HG03342 (cell line): ENCODE results near the gene ACTMAP.
A peak's percentile ranks its signal among the peaks of the same experiment; 100 is the strongest.
"Not testable (repeated sequence)": the region's sequence is repeated elsewhere in the genome, so short reads cannot be mapped to it uniquely, and the experiment has no call there.

Experiments used
- ATAC-seq: cut with Tn5 transposase; IDR thresholded peaks from one replicate; pipeline ENCODE4 v1.9.1; 2021; ENCODE audit warnings: mild to moderate bottlenecking, moderate library complexity; ENCODE audit not compliant: unreplicated experiment

The ACTMAP gene

DNA sequence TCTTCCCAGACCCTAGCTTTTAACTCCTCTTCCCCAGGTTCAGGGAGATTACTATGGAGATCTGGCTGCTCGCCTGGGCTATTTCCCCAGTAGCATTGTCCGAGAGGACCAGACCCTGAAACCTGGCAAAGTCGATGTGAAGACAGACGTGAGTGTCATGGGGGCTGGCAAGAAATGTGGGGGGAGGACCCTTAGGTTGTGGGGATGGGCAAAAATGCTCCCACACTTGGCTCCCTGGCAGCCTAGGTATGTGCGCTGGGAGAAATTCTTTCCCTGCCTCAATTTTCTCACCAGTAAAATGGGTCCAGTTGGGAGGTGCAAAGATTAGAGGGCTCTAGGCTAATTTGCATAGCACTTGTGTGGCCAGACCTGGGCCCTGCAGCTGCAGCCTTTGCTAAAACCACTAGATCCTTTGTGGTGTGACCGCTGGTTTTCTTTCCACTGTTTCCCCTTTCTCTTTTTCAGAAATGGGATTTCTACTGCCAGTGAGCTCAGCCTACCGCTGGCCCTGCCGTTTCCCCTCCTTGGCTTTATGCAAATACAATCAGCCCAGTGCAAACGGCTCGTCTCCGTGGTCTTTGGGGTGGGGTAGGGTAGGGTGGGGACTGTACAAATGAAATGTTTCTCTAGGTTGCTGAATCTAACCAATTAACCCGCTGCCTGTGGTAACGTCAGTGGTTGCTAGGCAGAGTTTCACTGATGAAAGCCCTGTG, 26.8 kb upstream of the ACTMAP start:
- peak; percentile 61 for ATAC-seq

DNA sequence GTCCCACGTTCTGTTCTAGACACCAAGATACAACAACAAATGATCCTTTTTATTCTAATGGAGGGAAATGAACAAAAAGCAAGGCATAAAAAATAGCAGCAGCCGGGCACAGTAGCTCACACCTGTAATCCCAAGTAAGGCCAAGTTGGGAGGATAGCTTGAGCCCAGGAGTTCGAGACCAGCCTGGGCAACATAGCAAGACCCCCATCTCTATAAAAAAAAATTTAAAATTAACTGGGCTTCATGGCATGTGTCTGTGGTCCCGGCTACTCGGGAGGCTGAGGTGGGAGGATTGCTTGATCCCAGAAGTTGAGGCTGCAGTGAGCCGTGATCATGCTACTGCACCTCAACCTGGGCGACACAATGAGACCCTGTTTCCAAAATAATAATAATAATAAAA, 26.1 kb upstream of the ACTMAP start:
- no peak for ATAC-seq

DNA sequence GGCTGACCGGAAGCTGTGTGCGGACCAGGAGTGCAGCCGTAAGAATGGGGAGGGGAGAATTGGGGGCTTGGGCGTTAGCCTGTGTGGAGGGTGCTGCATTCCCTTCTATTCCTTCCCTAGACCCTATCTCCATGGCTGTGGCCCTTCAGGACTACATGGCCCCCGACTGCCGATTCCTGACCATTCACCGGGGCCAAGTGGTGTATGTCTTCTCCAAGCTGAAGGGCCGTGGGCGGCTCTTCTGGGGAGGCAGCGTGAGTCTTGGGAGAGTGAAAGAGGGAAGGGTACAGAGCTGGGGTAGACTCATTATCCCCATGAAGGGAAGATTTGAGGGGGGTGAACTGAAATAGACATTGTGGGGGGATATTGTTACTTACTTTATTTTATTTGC, 25.4 kb upstream of the ACTMAP start:
- ATAC-seq, result no peak

DNA sequence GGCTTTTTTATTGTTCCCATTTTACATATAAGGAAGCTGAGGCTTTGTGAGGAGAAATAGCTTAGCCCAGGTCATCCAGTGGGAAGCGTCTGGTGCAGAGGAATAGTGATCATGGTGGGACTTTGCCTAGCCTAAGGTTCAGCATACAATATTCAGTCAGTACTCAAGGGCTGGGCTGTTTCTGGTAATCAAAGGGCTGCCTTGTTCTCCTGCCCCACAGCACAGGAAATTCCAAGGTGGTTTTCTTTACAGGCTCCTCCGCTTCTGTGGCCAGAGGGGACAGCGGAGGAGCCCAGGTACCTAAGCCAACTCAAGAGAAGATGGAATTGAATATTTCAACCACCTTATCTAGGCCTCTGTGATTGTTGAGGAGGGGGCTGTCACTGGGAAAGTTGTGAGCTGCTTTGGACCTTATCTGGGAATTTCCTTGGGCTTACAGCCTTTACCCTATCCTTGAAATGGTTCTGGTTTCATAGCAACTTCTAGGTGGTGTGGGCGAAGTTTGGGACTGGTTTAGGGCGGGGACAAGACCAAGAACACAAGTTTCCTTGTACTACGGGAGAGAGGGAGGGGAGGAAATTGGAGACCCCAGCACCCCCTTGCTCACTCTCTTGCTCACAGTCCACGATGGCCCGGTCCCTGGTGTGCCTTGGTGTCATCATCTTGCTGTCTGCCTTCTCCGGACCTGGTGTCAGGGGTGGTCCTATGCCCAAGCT, 24.8 kb upstream of the ACTMAP start, which contains the start of gene MIA:
MIA (plus strand) TSS at position 606 of the 716 bp plus-strand sequence; CDS start at position 628, 22 bp downstream.
- ATAC-seq, result no peak

DNA sequence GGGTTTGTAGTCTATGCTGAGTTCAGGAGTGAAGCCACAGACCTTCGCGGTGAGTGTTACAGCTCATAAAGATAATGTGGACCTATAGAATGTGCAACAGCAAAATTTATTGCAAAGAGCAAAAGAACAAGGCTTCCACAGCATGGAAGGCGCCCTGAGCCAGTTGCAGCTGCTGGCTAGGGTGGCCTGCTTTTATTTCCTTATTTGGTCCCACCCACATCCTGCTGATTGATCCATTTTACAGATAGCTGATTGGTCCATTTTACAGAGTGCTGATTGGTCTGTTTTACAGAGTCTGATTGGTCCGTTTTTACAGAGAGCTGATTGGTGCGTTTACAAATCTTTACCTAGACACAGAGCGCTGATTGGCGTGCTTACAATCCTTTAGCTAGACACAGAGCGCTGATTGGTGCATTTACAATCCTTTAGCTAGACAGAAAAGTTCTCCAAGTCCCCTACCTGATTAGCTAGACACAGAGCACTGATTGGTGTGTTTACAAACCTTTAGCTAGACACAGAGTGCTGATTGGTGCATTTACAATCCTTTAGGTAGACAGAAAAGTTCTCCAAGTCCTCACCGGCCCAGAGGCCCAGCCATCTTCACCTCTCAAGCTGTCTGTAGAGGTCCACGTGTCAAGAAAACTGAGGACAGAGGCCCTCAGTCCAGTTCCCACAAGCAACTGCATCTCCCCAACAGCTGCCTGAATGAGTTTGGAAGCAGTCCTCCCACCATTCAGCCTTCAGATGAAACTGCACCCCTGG, 21.0 kb upstream of the ACTMAP start:
- ATAC-seq, result not testable (repeated sequence)

DNA sequence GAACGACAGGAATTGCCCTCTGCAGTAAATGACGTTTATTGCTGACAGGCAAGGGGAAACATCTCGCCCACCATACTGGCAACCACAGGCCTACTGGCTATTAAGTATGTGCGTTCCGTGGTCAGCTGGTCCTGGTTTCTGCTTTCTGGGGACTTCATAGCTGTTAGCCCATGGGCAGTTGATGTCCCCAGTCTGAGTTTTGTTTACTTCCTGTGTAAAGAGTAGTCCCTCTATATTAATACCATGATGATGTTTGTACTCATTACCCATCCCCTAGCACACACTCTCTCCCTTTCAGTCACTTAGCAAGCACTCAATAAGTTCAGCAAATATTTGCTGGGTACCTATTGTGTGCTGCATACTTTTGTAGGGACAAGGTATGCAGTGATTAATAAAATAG, 18.6 kb upstream of the ACTMAP start:
- ATAC-seq, result no peak

DNA sequence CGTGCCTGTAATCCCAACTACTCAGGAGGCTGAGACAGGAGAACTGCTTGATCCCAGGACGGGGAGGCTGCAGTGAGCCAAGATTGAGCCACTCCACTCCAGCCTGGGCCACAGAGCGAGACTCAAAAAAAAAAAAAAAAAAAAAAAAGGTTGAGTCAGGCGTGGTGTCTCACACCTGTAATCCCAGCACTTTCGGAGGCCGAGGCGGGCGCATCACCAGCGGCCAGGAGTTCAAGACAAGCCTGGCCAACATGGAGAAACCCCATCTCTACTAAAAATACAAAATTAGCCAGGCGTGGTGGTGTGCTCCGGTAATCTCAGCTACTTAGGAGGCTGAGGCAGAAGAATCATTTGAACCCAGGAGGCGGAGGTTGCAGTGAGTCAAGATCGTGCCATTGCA, 16.1 kb upstream of the ACTMAP start:
- not testable (repeated sequence) for ATAC-seq

DNA sequence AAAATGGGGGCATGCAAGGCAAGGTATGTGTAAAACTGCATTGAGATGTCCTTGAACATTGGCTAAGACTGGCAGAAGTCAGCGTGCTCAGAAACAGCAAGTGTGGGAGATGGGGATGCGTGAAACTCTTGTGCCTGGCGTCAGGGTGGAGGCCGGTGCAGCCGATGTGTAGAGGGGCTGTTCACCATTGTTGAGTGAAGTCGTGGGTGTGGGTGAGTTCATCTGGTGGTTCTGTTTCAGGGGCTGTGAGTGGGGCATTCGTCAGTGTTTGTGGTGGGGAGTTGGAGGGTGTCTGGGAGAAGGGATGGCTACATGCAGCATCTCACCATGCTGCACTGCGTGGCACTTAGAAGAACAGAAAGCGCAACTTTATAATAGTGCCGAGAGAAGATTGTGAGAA, 13.7 kb upstream of the ACTMAP start:
- no peak for ATAC-seq

DNA sequence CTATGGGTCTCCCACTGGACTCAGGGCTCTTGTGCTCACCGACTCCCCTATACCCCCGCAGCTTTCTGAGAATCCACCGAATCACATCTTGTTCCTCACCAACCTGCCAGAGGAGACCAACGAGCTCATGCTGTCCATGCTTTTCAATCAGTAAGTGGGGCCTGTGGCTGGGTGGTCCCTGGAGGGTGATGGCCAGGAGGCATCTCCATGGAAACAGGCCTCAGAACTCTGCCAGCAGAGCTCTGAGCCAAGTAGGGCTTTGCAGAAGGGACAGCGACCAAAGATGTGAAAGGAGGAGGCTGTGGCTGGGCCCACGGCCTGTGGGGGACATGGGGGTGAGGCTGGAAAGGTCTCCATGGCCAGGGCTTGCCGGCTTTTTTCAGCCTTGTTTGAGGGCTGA, 13.2 kb upstream of the ACTMAP start:
- no peak for ATAC-seq

DNA sequence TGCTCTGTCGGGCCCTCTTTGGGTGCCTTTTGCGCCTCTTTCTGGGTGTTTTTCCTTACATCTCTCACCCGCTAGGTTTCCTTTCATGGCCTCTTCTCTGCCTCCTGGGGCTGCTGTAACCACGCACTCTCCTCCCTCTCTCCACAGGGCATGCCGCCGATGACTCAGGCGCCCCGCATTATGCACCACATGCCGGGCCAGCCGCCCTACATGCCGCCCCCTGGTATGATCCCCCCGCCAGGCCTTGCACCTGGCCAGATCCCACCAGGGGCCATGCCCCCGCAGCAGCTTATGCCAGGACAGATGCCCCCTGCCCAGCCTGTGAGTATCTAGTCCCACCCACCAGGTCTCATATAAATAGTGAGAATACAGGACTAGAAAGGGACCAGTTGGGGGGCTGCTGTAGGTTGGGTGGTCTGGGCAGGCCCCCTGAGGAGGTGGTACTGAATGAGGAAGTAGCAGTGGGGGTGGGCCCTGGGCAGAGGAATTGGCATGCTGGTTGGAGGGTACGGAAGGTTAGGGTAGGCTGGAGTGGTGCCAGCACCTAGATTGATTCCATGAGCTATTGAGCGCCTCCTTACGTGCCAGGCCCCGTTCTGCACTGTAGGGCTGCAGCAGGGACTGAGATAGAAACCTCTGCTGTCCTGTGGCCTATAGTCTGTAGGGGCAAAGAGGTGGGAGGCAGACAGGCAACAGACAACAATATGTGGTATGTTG, 12.6 kb upstream of the ACTMAP start:
- ATAC-seq, result no peak

DNA sequence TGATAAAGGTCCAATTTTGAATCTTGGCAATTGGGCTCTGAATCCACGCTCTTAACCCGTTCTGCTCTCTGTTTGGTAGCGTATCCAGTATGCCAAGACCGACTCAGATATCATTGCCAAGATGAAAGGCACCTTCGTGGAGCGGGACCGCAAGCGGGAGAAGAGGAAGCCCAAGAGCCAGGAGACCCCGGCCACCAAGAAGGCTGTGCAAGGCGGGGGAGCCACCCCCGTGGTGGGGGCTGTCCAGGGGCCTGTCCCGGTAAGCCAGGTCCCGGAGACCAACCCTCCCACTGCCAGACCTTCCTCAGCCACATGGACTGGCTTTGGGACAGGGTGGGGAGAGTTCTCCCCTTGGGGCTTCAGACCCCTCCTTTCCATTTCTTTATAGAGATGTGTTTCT, 9.1 kb upstream of the ACTMAP start:
- no peak for ATAC-seq

DNA sequence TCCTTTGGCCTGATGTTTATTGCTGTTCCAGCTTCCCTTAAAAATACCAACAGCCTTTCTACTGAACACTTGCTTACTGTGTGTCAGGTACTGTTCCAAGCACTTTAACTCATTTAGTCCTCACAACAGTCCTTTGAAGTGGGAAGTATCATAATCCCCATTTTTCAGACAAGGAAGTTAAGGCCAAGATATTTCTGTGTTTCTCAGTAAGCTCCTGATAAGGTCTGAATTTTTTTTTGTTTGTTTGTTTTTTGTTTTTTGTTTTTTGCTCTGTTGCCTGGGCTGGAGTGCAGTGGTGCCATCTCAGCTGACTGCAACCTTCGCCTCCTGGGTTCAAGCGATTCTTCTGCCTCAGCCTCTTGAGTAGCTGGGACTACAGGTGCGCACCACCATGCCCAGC, 8.2 kb upstream of the ACTMAP start:
- no peak for ATAC-seq

DNA sequence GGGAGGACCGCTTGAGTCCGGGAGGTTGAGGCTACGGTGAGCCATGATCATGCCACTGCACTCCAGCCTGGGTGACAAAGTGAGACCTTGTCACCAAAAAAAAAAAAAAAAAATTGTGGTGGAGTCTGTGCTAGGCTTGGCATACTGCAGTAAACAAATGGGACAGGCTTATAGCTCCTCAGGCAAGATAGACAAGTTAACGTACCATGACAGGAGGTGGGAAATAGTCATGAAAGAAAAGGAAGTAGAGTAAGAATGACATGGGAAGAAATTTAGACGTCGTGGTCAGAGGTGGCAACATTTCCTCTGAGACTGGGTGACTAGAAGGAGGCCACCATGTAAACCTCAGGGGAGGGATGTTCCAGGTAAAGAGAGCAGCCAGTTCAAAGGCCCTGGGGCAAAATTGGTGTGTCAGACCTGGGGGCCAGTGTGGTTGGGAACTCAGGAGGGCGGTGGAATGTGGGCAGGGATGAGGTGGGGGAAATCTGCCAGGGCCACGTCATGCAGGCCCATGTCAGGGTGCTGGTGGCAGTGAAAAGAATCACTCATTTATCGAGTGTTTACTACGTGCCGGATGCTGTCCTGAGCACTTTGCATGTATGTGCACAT, 6.3 kb upstream of the ACTMAP start:
- no peak for ATAC-seq

DNA sequence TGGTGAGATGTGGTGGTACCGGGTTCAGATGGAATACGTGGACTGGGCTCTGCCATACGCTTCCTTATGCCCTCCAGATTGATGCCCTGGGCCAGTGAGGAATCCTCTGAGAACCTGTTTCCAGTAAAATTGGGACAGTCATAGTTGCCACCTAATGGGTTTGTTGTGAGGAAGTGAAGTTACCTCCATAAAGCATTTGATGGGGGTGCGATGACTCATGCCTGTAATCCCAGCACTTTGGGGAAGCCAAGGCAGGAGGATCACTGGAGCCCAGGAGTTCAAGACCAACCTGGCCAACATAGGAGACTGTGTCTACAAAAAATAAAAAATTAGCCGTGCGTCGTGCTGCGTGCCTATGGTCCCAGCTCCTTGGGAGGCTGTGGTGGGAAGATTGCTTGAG, 5.5 kb upstream of the ACTMAP start:
- ATAC-seq, result no peak

DNA sequence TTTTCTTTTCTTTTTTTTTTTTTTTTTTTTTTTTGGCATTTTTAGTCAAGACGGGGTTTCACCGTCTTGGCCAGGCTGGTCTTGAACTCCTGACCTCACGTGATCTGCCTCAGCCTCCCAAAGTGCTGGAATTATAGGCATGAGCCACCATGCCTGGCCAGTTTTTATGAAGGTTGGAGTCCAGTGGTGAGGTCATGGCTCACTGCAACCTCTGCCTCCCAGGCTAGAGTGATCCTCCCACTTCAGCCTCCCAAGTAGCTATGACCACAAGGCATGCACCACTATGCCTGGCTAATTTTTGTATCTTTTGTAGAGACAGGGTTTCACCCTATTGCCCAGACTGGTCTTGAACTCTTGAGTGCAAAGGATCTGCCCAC, 5.0 kb upstream of the ACTMAP start:
- no peak for ATAC-seq

DNA sequence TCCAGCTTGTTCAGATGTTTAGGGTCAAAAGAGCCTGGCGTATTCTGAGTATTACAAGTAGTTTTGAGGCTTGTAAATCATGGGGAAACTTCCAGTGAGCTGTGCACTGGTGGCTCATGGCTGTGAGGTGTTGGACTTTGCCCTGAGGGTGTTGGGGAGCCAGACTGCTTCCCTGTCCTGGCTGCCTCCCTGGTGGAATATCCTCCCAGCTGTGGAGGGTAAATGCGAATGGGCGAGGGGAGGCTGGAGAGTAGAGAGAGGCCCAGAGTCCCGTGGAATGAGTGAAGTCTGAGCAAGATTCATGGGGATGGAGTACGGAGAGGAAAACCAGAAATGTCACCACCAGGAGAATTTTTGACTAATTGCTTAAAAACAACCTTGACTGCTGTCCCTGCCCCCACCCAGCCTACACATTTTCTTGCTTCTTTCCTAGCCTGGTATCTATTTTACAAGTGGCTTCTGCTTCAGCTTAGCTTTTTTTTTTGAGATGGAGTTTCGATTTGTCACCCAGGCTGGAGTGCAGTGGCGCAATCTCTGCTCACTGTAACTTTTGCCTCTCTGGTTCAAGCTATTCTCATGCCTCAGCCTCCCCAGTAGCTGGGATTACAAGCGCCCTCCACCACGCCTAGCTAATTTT, 4.5 kb upstream of the ACTMAP start:
- ATAC-seq, result no peak

DNA sequence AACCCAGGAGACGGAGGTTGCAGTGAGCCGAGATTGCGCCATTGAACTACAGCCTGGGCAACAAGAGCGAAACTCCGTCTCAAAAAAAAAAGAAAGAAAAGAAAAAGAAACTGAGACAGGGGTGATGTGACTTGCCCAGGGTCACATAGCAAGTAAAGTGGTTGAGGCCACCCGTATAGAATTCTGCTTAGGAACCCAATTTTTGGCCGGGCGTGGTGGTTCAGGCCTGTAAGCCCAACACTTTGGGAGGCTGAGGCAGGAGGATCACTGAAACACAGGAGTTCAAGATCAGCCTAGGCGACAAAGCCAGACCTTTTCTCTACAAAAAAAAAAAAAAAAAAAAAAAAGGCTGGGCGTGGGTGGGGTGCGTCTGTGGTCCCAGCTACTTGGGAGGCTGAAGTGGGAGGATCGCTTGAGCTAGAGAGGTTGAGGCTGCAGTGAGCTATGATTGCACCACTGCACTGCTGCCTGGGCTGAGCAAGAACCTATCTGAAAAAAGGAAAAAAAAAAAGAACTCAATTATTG, 2.0 kb upstream of the ACTMAP start:
- no peak for ATAC-seq

DNA sequence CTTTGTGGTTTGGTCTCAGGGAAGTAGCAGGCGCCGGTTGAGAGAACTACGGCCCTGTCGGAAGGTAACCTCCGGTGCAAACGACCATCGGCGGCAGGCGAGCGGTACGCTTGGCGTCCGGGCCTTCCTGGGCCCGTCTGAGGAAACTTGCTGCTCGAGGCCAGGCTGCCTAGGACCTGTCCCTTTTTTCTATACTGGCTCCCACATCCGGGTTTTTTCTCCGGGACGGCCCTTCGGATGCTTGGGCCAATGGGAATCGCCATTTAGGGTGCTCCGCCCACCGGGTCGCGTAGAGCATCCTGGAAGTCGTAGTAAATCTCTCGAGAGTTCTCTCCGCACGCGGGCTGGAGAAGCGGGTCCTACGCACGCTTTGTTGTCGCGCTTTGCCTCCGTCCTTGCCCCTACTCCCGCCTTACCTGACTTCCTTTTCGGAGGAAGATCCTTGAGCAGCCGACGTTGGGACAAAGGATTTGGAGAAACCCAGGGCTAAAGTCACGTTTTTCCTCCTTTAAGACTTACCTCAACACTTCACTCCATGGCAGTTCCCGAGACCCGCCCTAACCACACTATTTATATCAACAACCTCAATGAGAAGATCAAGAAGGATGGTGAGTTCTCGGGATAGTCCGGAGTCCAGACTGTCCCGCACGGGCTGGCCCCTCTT, 729 bp upstream of the ACTMAP start, which contains the start of gene SNRPA:
SNRPA (plus strand) TSS at position 330 of the 664 bp plus-strand sequence; CDS start at position 536, 206 bp downstream.
- peak; percentile 58 for ATAC-seq

DNA sequence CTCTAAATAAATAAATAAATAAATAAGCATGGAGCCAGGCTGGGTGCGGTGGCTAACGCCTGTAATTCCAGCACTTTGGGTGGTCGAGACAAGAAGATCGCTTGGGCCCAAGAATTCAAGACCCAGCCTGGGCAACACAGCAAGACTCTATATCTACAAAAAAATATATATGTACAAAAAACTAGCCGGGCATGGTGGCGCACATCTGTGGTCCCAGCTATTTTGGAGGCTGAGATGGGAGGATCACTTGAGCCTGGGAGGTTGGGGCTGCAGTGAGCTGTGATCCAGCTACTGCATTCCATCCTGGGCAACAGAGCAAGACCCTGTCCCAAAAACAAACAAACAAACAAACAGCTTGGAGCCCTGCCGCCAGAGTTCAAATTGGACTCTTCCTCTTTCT, 2.7 kb downstream of the ACTMAP start:
- ATAC-seq, result no peak
